ENCODE data around the gene RPL13. TPM values are rescaled to one million over a fixed set of nuclear protein-coding genes. Genes with fewer than 3 reads are reported as not detected.

RPL13 gene
- total RNA-seq, 6 experiments from 2014 or later: 684 to 2,810 (median 731) TPM

DNA sequence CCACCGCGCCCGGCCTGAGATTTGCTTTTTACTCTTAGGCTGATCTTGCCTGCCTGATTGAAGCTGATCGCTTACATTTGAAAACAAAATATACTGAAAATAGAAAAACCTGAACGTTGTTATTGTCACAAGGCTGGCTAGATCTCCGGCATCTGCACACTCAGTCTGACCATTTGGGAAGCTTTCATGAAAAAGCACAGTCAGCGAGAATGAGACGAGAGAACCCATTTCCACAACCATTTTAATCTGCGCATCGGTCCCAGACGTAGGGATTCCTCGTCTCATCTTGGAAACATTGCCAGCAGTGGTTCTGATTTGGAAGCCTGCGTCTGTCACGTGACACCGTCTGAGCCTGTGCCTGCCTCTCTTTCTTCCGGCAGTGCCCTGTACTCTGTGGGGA lies 31.4 kb upstream of the RPL13 start:
- H3K36me3 ChIP-seq: peaks cover 0 to 51% (median 20%) of the 10 kb centered on the region in 4 donors
- no peaks in the 10 kb centered on the region for H3K27me3 ChIP-seq
- intact Hi-C loops (cut with DNase I): no loop called here
- WGBS (ENCODE audit: insufficient coverage, low coverage, low lambda C conversion rate, missing lambda C conversion rate): 75% methylated on average over 8 of the region's 16 CpGs
- peaks cover 0 to 4% (median under 1%) of the 10 kb centered on the region in 4 donors for H3K4me1 ChIP-seq
- H3K9me3 ChIP-seq: no peaks in the 10 kb centered on the region
- ATAC-seq: no peak
- H3K4me3 ChIP-seq: no peak overlapping the region
- no peak for DNase-seq
- no peak for TF ChIP-seq POLR2A (IDR thresholded peaks at IDR 0.05)
- TF ChIP-seq, protein P1, sequence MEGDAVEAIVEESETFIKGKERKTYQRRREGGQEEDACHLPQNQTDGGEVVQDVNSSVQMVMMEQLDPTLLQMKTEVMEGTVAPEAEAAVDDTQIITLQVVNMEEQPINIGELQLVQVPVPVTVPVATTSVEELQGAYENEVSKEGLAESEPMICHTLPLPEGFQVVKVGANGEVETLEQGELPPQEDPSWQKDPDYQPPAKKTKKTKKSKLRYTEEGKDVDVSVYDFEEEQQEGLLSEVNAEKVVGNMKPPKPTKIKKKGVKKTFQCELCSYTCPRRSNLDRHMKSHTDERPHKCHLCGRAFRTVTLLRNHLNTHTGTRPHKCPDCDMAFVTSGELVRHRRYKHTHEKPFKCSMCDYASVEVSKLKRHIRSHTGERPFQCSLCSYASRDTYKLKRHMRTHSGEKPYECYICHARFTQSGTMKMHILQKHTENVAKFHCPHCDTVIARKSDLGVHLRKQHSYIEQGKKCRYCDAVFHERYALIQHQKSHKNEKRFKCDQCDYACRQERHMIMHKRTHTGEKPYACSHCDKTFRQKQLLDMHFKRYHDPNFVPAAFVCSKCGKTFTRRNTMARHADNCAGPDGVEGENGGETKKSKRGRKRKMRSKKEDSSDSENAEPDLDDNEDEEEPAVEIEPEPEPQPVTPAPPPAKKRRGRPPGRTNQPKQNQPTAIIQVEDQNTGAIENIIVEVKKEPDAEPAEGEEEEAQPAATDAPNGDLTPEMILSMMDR (IDR thresholded peaks at IDR 0.05): no peak
- no peak overlapping the region for H3K27ac ChIP-seq

DNA sequence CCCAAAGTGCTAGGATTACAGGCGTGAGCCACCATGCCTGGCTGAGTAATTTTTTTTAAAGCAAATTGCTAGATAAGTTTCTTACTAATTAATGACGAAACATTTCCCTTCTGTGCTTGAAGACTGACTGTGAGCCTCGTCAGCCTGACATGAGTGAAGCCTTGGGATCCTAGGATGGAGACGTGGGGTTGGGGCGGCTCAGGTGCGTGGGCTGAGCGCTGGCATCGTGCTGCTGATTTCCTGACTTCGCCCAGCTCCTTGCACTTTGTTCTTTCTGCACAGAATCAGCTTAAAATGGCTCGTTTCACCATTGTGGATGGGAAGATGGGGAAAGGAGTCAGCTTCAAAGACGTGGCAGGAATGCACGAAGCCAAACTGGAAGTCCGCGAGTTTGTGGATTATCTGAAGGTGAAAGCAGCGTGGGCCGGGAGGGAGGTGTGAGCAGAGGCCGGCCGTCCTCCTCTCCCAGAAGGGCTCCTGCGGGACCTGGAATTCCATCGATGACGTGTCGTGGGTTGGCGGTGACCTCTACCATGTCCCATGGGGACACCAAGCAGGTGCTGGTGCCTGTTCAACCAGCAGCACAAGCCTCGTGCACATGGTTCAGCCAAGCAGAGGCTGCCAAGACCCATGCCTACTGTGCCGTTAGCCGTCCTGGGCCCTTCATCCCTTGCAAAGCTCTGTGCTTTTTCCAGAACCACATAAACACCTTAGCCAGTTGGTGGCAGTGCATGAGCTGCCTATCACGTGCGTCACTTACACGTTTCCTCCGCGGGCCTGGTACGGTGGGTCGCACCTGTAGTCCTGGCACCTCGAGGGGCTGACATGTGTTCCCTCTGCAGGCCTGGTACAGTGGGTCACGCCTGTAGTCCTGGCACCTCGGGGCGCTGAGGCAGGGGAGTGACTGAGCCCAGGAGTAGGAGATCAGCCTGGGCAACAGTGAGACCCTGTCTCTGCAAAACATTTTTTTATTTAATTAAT lies 29.8 kb upstream of the RPL13 start:
- DNase-seq (no peak), ATAC-seq (no peak)
- Histone ChIP-seq H3K4me1 (peaks cover 0 to 18% (median 7%) of the 10 kb centered on the region in 4 donors), H3K4me3 (no peak overlapping the region), H3K36me3 (peaks cover 0 to 39% (median 20%) of the 10 kb centered on the region in 4 donors), H3K9me3 (no peaks in the 10 kb centered on the region), H3K27ac (no peak overlapping the region), H3K27me3 (no peaks in the 10 kb centered on the region)
- WGBS (ENCODE audit: insufficient coverage, low coverage, low lambda C conversion rate, missing lambda C conversion rate): 92% methylated on average over 16 of the region's 37 CpGs
- intact Hi-C loops (cut with DNase I): no loop called here
- TF ChIP-seq POLR2A (IDR thresholded peaks at IDR 0.05): no peak
- TF ChIP-seq, protein P1 (IDR thresholded peaks at IDR 0.05): no peak

DNA sequence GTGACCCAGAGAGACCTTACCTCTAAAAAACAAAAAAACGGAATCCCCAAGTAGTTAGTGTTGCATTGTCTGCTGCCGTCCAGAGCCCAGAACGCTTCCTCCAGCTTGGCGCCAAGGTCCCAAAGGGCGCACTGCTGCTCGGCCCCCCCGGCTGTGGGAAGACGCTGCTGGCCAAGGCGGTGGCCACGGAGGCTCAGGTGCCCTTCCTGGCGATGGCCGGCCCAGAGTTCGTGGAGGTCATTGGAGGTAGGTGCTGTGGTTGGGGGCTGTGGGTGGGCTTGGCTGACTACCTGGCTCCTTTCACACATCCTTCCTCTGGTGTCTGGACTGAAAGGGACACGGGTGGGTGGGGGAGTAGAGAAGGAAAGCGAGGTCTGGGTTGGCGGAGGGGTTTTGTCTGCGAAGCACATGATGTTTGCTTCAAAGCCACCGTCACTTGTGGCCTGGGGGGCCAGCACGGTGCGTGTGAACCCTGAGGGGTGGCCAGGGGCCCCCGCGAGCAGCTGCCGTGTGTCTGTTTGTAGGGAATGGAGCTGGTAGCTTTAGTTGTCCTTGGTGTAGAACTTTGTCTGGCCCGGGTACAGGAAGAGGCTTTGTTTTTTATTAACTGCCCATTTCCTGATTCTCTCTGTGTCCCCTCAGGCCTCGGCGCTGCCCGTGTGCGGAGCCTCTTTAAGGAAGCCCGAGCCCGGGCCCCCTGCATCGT lies 28.5 kb upstream of the RPL13 start:
- no peaks in the 10 kb centered on the region for H3K27me3 ChIP-seq
- no peak overlapping the region for H3K27ac ChIP-seq
- no peak for ATAC-seq
- H3K36me3 ChIP-seq: peaks cover 0 to 32% (median 13%) of the 10 kb centered on the region in 4 donors
- H3K4me1 ChIP-seq: peaks cover 0 to 18% (median 7%) of the 10 kb centered on the region in 4 donors
- intact Hi-C loops (cut with DNase I): no loop called here
- DNase-seq: no peak
- no peaks in the 10 kb centered on the region for H3K9me3 ChIP-seq
- WGBS (ENCODE audit: insufficient coverage, low coverage, low lambda C conversion rate, missing lambda C conversion rate): 88% methylated on average over 6 of the region's 31 CpGs
- TF ChIP-seq, protein P1 (IDR thresholded peaks at IDR 0.05): no peak
- TF ChIP-seq POLR2A (IDR thresholded peaks at IDR 0.05): no peak
- no peak overlapping the region for H3K4me3 ChIP-seq

DNA sequence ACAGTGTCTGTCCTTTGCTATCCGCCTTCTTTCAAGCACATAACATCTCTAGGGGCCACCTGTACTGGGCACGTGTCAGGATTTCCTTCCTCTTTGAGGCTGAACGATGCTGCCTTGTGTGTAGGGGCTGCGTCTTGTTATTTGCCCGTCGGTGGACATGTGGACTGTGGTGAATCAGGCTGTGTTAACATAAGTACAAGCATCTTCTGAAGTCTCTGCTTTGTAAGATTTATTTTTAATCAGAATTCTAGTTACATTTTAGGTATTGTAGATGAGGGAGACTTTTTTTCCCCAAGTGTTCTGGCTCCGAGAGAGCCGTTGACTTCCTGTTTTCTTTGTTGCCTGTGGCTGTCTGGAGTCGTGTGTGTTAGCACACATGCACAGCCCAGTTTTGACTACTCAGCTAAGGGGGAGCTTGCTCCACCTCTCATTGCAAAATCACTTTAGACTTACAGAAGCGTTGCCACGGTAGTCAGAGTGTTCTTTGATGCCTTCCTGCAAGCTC lies 26.2 kb upstream of the RPL13 start:
- Histone ChIP-seq H3K9me3 (no peaks in the 10 kb centered on the region), H3K27ac (peak overlapping the region; percentile 3 to 67 (median 29)), H3K4me3 (no peak overlapping the region), H3K27me3 (no peaks in the 10 kb centered on the region), H3K4me1 (peaks cover 0 to 18% (median 7%) of the 10 kb centered on the region in 4 donors), H3K36me3 (peaks cover 0 to 32% (median 10%) of the 10 kb centered on the region in 4 donors)
- DNase-seq (peak in 2 of 3 donors; percentile 61 to 64), ATAC-seq (peak; percentile 71 to 88 (median 85))
- WGBS (ENCODE audit: insufficient coverage, low coverage, low lambda C conversion rate, missing lambda C conversion rate): 47% methylated on average over 8 of the region's 11 CpGs
- TF ChIP-seq, protein P1 (IDR thresholded peaks at IDR 0.05): no peak
- TF ChIP-seq POLR2A (IDR thresholded peaks at IDR 0.05): no peak
- intact Hi-C loops (cut with DNase I): no loop called here

Data from right lobe of liver (tissue), 6 donors.